ENCODE data around the gene HCAR3.

The HCAR3 gene

DNA sequence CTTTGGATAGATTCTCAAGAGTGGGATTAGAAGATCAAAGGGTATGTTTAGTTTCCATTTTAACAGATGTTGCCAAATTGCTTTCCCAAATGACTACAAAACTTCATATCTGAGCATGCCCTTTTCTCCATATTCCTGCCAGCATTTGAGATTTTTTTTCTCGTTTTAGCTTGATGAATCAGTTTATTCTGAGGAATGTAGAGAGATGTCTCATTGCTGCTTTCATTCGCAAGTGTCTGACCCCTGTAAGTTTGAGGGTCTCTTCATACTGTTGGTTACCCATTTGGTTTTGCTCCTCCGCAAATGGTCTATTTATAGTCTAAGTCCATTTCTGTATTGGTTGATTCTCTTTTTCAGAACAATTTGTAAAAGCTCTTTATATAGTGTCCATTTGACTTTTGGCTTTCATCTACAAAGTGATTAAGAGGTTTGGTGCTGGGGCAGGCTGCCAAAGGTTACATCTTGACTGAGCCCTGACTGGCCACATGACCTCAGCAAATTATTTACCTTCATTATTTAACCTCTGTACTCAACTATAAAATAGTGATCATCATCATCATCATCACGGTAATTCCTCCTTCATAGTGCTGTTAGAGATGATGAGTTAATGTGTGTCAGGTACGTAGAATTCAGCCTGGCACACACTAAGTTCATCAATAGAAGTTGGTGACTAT is 47.1 kb downstream of the HCAR3 start:
- DNase-seq (ENCODE audit: low read depth) = peak; percentile 62

- no peak for DNase-seq (ENCODE audit: low read depth)
Observed at GRCh38 chr12:122668268-122668667, 48.3 kb downstream of the HCAR3 start.

GRCh38 chr12:122665759-122666158 is 50.9 kb downstream of the HCAR3 start:
- no peak for DNase-seq (ENCODE audit: low read depth)

DNA sequence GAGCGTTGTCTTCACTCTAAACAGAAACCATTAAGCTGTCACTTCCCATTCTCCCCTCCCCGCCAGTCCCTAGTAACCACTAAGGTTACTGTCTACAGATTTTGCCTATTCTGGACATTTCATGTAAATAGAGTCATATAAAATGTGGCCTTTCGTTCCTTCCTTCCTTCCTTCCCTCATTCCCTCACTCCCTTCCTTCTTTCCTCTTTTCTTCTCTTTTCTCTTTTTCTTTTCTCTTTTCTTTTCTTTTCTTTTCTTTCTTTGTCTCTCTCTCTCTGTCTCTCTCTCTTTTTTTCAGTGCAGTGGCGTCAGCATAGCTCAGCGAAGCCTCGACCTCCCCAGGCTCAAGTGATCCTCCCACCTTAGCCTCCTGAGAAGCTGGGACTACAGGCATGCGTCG is 51.3 kb downstream of the HCAR3 start:
- no peak for DNase-seq (ENCODE audit: low read depth)
